Medulla oblongata (tissue), 1 donor: ENCODE measurements around the gene CRYBA4.

Experiments
- DNase-seq: peaks from one replicate; pipeline ENCODE4 v3.0.0-alpha.2; 2015; ENCODE audit errors: extremely low spot score

The CRYBA4 gene

DNA sequence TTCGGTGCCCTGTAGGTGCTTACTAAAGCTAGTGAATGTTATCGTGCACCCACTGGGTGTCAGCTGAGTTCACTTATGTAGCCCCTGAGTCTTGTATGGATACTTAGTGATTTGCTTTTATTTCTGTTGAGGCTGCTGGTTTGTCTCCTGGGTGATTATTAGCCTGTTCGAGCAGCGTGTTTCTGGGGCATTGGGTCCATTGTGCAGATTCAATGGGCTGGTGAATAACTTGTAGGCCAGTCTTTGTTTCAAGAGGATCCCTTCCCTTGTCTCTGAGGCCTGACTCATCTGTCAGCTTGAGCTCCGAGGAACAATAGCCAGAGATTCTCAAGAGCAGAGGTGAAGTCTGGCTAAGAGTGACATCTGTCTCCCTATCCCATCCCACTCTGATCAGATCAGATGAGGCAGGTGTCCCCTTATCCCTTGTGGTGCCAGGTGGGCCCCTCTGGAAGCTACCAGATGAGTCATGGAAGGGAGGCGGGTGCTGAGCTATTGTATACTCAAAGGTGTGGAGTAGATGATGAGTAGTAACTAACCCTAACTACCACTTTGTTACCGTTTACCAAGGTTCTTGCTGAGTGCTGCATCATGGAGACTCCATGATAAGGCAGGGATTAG, 39.3 kb downstream of the CRYBA4 start:
- no peak for DNase-seq

DNA sequence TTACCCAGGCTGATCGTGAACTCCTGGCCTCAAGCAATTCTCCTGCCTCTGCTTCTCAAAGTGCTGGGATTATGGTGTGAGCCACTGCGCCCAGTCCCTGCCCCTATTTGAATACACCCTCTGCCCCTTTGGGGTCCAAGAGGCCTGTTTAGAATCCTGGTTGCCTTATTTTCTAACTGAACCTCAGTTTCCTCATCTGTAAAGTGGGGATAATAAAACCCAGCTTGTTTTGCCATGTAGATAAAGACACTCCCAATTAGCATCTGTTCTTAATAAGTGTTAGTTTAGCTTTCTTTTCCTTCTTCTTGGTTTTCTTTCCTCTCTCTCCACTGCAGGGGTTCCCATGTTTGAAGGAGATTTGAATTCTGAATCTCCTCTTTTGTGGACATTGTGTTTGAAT, 40.4 kb downstream of the CRYBA4 start:
- DNase-seq: no peak

GRCh38 chr22:26663374-26663923, 41.7 kb downstream of the CRYBA4 start:
- DNase-seq: no peak

GRCh38 chr22:26665813-26666231, 44.1 kb downstream of the CRYBA4 start:
- DNase-seq: no peak

GRCh38 chr22:26667140-26667539, 45.4 kb downstream of the CRYBA4 start:
- DNase-seq: no peak

DNA sequence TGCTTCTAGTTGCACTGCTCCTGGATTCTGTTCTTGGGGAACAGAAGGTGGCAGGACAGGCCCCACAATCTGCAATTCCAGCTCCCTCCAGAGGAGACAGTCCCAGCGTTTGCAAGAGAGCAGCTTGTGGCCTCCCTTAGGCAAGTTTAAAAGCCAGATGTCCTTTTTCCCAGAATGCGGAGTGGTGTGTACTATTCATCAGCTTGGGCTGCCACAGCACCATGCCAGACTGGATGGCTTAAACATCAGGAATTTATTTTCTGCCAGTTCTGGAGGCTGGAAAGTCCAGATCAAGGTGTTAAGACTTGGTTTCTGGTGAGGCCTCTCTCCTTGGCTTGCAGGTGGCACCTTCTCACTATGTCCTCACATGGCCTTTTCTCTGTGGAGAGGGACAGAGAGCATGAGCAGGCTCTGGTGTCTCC, 47.3 kb downstream of the CRYBA4 start:
- no peak for DNase-seq

GRCh38 chr22:26670459-26670858, 48.7 kb downstream of the CRYBA4 start:
- no peak for DNase-seq

GRCh38 chr22:26671317-26672059, 49.7 kb downstream of the CRYBA4 start:
- no peak for DNase-seq

DNA sequence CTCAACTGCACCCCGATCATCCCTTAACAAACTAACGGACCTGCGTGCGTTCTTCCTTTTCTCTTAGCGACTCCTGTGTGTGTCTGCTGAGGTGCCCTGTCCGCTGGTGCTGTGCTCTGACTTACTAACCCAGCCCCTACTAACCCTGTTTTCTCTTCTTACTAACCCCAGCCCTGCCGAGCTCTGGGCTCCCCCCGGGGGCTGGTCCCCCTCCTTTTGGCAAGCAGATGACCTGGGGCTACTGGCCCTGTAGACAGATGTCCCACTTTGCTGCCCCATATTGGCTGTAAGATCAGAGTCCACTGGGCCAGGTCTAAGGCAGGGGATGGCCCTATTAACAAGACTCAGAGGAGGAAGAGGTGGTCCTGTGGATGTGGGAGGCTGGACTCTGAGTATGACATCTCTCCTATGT, 50.3 kb downstream of the CRYBA4 start:
- DNase-seq: no peak

GRCh38 chr22:26672590-26673468, 51.1 kb downstream of the CRYBA4 start:
- DNase-seq: peak; percentile 97

DNA sequence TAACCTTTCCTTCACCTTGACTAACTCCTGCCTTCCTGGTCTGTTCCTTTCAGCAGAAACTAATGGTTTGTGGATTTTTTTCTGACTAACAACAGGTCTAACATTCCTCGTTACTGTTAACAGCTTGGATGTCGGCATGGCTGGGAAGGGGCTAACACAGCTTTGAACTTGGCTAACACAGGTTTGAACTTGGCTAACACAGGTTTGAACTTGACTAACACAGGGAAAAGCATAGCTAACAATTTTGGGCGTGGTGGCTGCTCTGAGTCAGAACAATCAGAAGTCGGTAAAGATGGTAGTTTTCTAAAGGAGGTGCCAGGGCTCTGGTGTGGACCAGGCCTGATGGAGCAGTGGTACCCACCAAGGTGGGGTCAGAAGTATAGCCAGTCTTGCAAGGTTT, 51.7 kb downstream of the CRYBA4 start:
- DNase-seq: no peak

DNA sequence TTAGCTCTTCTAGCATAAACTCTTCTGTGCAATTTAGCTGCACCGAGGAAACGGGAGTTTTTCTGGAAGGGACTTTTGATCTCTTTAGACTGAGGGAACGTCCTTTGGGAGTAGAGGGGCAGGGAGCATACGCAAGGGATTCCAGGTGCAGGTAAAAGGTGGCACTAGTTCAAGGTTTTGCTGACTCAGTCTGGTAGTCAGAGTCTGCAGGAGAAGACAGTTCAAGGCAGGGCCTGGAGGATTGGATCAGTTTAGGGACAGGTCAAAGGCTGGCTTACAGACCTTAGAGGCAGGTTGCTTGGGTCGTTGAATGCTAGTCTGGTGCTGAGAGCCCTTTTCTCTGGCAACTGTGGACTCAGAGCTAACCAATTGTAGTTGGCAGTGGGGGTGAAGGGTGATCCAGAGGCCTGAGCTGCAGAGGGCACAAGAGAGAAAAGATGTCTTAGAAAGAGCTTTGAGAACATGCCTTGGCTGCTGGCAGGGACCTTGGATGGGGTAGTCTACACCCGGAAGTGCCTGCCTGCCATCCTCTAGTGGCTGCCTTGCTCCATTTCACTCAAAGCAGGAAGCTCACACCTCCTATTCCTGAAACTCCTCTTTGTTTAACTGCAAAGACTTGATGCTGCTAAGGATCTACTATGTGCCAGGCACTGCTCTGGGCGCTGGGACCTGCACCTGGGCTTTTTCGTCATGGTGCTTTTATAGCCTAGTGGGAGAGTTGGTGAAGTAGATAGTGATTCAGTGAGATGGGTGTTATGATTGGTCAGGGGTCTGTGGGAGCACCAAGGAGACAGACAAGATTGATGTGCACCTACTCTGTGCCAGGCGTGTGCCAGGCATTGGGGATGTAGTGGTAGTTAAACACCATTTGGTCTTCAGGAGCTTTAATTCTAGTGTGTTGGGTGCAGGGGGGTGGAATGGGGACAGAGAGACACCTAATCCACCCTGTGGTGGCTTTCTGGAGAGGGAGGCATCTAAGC, 52.7 kb downstream of the CRYBA4 start:
- DNase-seq: no peak

DNA sequence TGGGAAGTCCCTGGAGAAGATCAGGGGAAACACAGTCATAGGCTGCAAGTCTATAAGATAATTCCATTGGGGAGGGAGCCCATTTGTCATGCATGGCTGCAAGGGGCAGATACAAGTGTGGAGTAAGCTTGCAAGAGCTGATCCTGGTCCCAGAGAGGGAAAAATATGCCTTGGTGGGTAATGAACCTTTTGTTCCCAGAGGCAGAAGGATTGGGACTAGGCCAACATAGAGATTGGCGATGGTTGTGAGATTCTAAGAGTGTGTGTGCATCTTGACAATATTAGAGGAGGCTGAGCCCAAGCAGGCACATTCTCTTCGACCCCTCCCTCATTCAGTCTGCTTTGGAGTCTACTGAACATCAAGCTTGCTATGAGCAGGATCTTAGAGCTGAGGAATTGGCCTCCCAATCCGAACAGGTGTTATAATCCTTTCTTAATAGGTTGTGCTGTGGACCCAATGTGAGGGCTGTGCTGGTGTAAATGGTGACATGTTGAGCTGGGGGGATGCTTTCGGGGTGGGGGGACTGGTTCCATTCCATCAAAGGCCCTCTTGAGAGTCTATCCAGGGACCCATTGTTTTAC, 54.0 kb downstream of the CRYBA4 start:
- DNase-seq: no peak

- DNase-seq: no peak
Observed at GRCh38 chr22:26677217-26677616, 55.5 kb downstream of the CRYBA4 start.

GRCh38 chr22:26679003-26679629, 57.4 kb downstream of the CRYBA4 start:
- peak; percentile 80 for DNase-seq
